ENCODE results near the gene NKTR.

- TF ChIP-seq CTCF (conservative IDR thresholded peaks at IDR 0.05; ENCODE audit: low read depth, low read length) (no peak), EZH2 (IDR thresholded peaks at IDR 0.05; ENCODE audit: borderline replicate concordance, low read depth, low read length, poor library complexity, severe bottlenecking) (no peak)
Observed at GRCh38 chr3:42680271-42680670, 79.8 kb downstream of the NKTR start.

Data from A673 (cell line).